Measurements from ENCODE around the gene BCL2. TPM values are rescaled to one million over a fixed set of nuclear protein-coding genes. Genes with fewer than 3 reads are reported as not detected.

The BCL2 gene
- total RNA-seq, 1 experiment from 2014 or later: 1.3 TPM

DNA sequence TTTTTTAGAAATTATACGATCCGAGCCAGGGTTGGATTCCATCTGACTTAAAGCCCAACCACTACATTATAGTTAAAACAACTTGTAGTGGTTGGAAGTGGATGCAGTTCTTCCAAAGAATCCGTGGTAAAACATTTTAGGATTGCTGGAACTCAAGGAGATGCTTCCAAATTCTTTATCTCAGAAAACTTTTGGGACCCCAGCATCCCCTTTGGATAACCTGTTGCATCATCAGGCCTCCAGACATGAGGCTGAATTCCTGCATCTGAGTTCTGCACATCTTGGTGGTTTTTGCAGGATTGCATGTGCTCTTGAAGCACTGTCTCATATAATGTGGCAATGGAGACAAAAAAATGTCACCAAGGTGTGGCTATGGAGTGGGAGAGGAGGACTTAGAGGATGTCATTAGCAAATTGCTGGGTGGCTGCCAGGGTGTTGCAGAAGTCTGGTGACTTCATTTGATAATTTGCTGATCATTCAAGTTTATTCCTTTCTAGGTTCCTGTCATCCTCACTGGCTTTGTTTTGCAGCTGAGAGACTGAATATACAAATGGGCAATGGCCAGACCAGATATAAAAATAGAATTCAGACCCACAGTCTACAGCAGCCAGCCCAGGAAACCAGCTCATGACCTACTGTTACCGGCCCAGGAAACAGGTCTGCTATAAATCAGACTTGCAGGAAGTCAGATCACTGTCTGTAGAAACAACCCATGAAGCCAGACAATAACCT, 207.7 kb downstream of the BCL2 start:
- no peak overlapping the region for H3K9ac ChIP-seq (ENCODE audit: extremely low read depth, insufficient read length, low read length)
- H3K4ac ChIP-seq (ENCODE audit: low read depth, low read length): no peak overlapping the region
- no peak for DNase-seq
- H3T11ph ChIP-seq (ENCODE audit: low read length): no peak overlapping the region
- no peak overlapping the region for H2BK120ac ChIP-seq (ENCODE audit: low read depth, low read length, poor library complexity, severe bottlenecking)
- H2AK5ac ChIP-seq (ENCODE audit: insufficient read length, low read length): no peak overlapping the region
- no peak overlapping the region for H2BK20ac ChIP-seq (ENCODE audit: low read depth, low read length, poor library complexity, severe bottlenecking)
- no peaks in the 10 kb centered on the region for H3K36me3 Mint-ChIP-seq (ENCODE audit: insufficient read depth in 1 of 3, low read depth in 3 of 3)
- no peaks in the 10 kb centered on the region for H3K27me3 ChIP-seq (ENCODE audit: insufficient read depth, low read length)
- no peak overlapping the region for H4K91ac ChIP-seq (ENCODE audit: insufficient read length, low read depth, low read length)
- H3K27ac Mint-ChIP-seq: no peak overlapping the region
- WGBS (ENCODE audit: extremely low coverage, insufficient read length, low lambda C conversion rate): no CpG with 5 or more reads among the region's 4 CpGs
- H2BK12ac ChIP-seq (ENCODE audit: insufficient read length, low read depth, low read length): no peak overlapping the region
- peaks cover 3% of the 10 kb centered on the region for H3K27me3 Mint-ChIP-seq (ENCODE audit: low read depth)
- H3K56ac ChIP-seq (ENCODE audit: insufficient read length, low read depth, low read length): no peak overlapping the region
- no peak overlapping the region for H4K8ac ChIP-seq (replicated peaks; ENCODE audit: insufficient read length, low read depth, low read length)
- no peak overlapping the region for H4K5ac ChIP-seq (ENCODE audit: insufficient read length, low read depth, low read length)
- no peaks in the 10 kb centered on the region for H3K9me3 ChIP-seq (ENCODE audit: control insufficient read depth, low read depth, low read length)
- no peaks in the 10 kb centered on the region; the same call in 1 of the 2 replicates for H3K4me1 ChIP-seq (ENCODE audit: insufficient read depth, low read length)
- H3K79me1 ChIP-seq (ENCODE audit: insufficient read depth, low read depth, low read length, poor library complexity, severe bottlenecking): no peaks in the 10 kb centered on the region
- TF ChIP-seq, protein P1, sequence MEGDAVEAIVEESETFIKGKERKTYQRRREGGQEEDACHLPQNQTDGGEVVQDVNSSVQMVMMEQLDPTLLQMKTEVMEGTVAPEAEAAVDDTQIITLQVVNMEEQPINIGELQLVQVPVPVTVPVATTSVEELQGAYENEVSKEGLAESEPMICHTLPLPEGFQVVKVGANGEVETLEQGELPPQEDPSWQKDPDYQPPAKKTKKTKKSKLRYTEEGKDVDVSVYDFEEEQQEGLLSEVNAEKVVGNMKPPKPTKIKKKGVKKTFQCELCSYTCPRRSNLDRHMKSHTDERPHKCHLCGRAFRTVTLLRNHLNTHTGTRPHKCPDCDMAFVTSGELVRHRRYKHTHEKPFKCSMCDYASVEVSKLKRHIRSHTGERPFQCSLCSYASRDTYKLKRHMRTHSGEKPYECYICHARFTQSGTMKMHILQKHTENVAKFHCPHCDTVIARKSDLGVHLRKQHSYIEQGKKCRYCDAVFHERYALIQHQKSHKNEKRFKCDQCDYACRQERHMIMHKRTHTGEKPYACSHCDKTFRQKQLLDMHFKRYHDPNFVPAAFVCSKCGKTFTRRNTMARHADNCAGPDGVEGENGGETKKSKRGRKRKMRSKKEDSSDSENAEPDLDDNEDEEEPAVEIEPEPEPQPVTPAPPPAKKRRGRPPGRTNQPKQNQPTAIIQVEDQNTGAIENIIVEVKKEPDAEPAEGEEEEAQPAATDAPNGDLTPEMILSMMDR (conservative IDR thresholded peaks at IDR 0.05): no peak
- H3K23ac ChIP-seq (ENCODE audit: insufficient read length, low read depth, low read length): no peak overlapping the region
- H3K18ac ChIP-seq (ENCODE audit: insufficient read length, low read depth, low read length): no peak overlapping the region
- peaks cover 4 to 8% of the 10 kb centered on the region in 2 experiments; a peak in 3 of 4 replicates for H3K4me1 Mint-ChIP-seq
- H3K27ac ChIP-seq (ENCODE audit: insufficient read length, low read depth, low read length): no peak overlapping the region
- no peak overlapping the region for H2AFZ ChIP-seq (ENCODE audit: low read length)
- H3K4me2 ChIP-seq (ENCODE audit: insufficient read depth, insufficient read length, low read length): no peak overlapping the region
- no peak overlapping the region for H3K4me3 Mint-ChIP-seq
- H3K79me2 ChIP-seq (ENCODE audit: insufficient read depth, low read length): no peaks in the 10 kb centered on the region; the same call in 1 of the 2 replicates
- no peaks in the 10 kb centered on the region for H3K9me3 Mint-ChIP-seq
- H3K14ac ChIP-seq (ENCODE audit: insufficient read depth, low read length): no peak overlapping the region
- H2BK5ac ChIP-seq (ENCODE audit: insufficient read length, low read length): no peak overlapping the region
- H4K20me1 ChIP-seq (ENCODE audit: control insufficient read depth, insufficient read depth, insufficient read length): no peaks in the 10 kb centered on the region
- H3K23me2 ChIP-seq (ENCODE audit: insufficient read length, low read depth, low read length, poor library complexity, severe bottlenecking): no peaks in the 10 kb centered on the region
- no peak overlapping the region for H2BK15ac ChIP-seq (ENCODE audit: low read depth, low read length)

All from H9 (cell line).